SK-N-SH treated with all-trans-retinoic acid at 6 μM for 48 hours (cell line): ENCODE measurements around the gene UNKL.

Experiments used
- ATAC-seq: fragments of 200-7000 bp; cut with Tn5 transposase; 3 replicates; pipeline ENCODE4 v1.9.1; 2020; ENCODE audit warnings: mild to moderate bottlenecking, moderate library complexity
- ARNTL ChIP-seq: fragments of 450-650 bp; formaldehyde crosslinking; IDR thresholded peaks from 2 replicates; pipeline ENCODE4 v1.5.0; 2020; ENCODE audit warnings: low read depth, mild to moderate bottlenecking, moderate library complexity, borderline replicate concordance
- BACH2 ChIP-seq: fragments of 250-450 bp; sonication (Bioruptor Pico); IDR thresholded peaks from 2 replicates; pipeline ENCODE4 v1.9.0; 2021; ENCODE audit warnings: mild to moderate bottlenecking, borderline replicate concordance
- CSDC2 ChIP-seq: fragments of 250-450 bp; sonication (Bioruptor Pico); IDR thresholded peaks from 2 replicates; pipeline ENCODE4 v1.5.0; 2020; ENCODE audit warnings: mild to moderate bottlenecking, moderate library complexity
- ESRRG ChIP-seq: fragments of 250-450 bp; sonication (Bioruptor Pico); IDR thresholded peaks from 2 replicates; pipeline ENCODE4 v1.6.1; 2021; ENCODE audit warnings: mild to moderate bottlenecking
- GLIS3 ChIP-seq: fragments of 250-450 bp; sonication (Bioruptor Pico); IDR thresholded peaks from 2 replicates; pipeline ENCODE4 v1.5.0; 2020; ENCODE audit warnings: mild to moderate bottlenecking, moderate library complexity
- ISL1 ChIP-seq: fragments of 250-450 bp; sonication (Bioruptor Pico); IDR thresholded peaks from 2 replicates; pipeline ENCODE4 v2.1.2; 2022; ENCODE audit warnings: mild to moderate bottlenecking, moderate library complexity
- OSR1 ChIP-seq: fragments of 250-450 bp; sonication (Bioruptor Pico); IDR thresholded peaks from 2 replicates; pipeline ENCODE4 v1.8.0; 2022; ENCODE audit warnings: moderate library complexity, mild to moderate bottlenecking, inconsistent platforms
- PPARA ChIP-seq: fragments of 250-450 bp; sonication (Bioruptor Pico); IDR thresholded peaks from 2 replicates; pipeline ENCODE4 v1.5.0; 2020; ENCODE audit warnings: mild to moderate bottlenecking, borderline replicate concordance
- RARB ChIP-seq: fragments of 250-450 bp; sonication (Bioruptor Pico); IDR thresholded peaks from 2 replicates; pipeline ENCODE4 v1.8.0; 2021; ENCODE audit warnings: mild to moderate bottlenecking, moderate library complexity
- SNAI2 ChIP-seq: fragments of 250-450 bp; sonication (Bioruptor Pico); IDR thresholded peaks from 2 replicates; pipeline ENCODE4 v1.5.0; 2020; ENCODE audit warnings: mild to moderate bottlenecking, moderate library complexity
- TCF4 ChIP-seq: fragments of 250-450 bp; sonication (Bioruptor Pico); IDR thresholded peaks from 2 replicates; pipeline ENCODE4 v1.8.0; 2021; ENCODE audit warnings: mild to moderate bottlenecking, moderate library complexity, borderline replicate concordance
- TOX ChIP-seq: fragments of 250-450 bp; sonication (Bioruptor Pico); IDR thresholded peaks from 2 replicates; pipeline ENCODE4 v1.8.0; 2021; ENCODE audit warnings: mild to moderate bottlenecking, moderate library complexity, borderline replicate concordance
- ZFP3 ChIP-seq: fragments of 250-450 bp; sonication (Bioruptor Pico); IDR thresholded peaks from 2 replicates; pipeline ENCODE4 v1.5.0; 2020; ENCODE audit warnings: mild to moderate bottlenecking, moderate library complexity
- ZFP30 ChIP-seq: fragments of 450-650 bp; formaldehyde crosslinking; IDR thresholded peaks from 2 replicates; pipeline ENCODE4 v1.5.0; 2022; ENCODE audit warnings: mild to moderate bottlenecking, moderate library complexity
- ZNF565 ChIP-seq: fragments of 450-650 bp; formaldehyde crosslinking; conservative IDR thresholded peaks from 2 replicates; pipeline ENCODE4 v1.5.0; 2020; ENCODE audit warnings: low read depth, mild to moderate bottlenecking, moderate library complexity
- ZNF70 ChIP-seq: fragments of 450-650 bp; formaldehyde crosslinking; IDR thresholded peaks from 2 replicates; pipeline ENCODE4 v1.5.0; 2020; ENCODE audit warnings: mild to moderate bottlenecking, moderate library complexity
- ZNF8 ChIP-seq: fragments of 450-650 bp; formaldehyde crosslinking; IDR thresholded peaks from 2 replicates; pipeline ENCODE4 v1.5.0; 2020; ENCODE audit warnings: mild to moderate bottlenecking, moderate library complexity
- TF ChIP-seq, protein P1 (sequence below): fragments of 250-450 bp; sonication (Bioruptor Pico); IDR thresholded peaks from 2 replicates; pipeline ENCODE4 v1.5.0; 2020; ENCODE audit warnings: mild to moderate bottlenecking, moderate library complexity
- TF ChIP-seq, protein P2 (sequence below): fragments of 250-450 bp; sonication (Bioruptor Pico); IDR thresholded peaks from 2 replicates; pipeline ENCODE4 v1.5.1; 2021; ENCODE audit warnings: mild to moderate bottlenecking, moderate library complexity
- TF ChIP-seq, protein P3 (sequence below): fragments of 250-450 bp; sonication (Bioruptor Pico); IDR thresholded peaks from 2 replicates; pipeline ENCODE4 v1.5.1; 2020; ENCODE audit warnings: low read depth, mild to moderate bottlenecking, moderate library complexity
- TF ChIP-seq, protein P4 (sequence below): fragments of 250-450 bp; sonication (Bioruptor Pico); IDR thresholded peaks from 2 replicates; pipeline ENCODE4 v1.8.0; 2020; ENCODE audit warnings: mild to moderate bottlenecking, moderate library complexity, borderline replicate concordance
- TF ChIP-seq, protein P5 (sequence below): fragments of 250-450 bp; sonication (Bioruptor Pico); IDR thresholded peaks from 2 replicates; pipeline ENCODE4 v1.8.0; 2021; ENCODE audit warnings: low read depth, mild to moderate bottlenecking, moderate library complexity, borderline replicate concordance

The UNKL gene

DNA sequence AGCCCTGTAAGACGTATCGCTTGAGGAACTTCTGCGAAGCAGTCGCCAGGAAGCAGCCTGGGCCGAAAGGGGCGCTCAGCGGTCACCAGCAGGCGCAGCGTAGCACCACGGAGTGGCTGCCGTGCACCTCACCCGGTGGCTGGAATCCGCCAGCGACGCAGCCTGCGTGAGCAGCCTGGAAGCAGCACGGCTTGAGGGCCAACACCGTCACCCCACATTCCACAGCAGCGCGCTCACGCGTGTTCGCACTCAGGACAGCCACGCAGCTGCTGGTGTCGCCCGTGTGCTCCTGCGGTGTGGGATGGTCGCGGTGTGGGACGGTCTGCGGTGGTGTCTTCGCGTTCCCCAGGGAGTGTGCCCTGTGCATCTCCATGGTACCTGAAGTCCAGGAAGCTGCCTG, 95.5 kb downstream of the UNKL start:
- TF ChIP-seq, protein P1, sequence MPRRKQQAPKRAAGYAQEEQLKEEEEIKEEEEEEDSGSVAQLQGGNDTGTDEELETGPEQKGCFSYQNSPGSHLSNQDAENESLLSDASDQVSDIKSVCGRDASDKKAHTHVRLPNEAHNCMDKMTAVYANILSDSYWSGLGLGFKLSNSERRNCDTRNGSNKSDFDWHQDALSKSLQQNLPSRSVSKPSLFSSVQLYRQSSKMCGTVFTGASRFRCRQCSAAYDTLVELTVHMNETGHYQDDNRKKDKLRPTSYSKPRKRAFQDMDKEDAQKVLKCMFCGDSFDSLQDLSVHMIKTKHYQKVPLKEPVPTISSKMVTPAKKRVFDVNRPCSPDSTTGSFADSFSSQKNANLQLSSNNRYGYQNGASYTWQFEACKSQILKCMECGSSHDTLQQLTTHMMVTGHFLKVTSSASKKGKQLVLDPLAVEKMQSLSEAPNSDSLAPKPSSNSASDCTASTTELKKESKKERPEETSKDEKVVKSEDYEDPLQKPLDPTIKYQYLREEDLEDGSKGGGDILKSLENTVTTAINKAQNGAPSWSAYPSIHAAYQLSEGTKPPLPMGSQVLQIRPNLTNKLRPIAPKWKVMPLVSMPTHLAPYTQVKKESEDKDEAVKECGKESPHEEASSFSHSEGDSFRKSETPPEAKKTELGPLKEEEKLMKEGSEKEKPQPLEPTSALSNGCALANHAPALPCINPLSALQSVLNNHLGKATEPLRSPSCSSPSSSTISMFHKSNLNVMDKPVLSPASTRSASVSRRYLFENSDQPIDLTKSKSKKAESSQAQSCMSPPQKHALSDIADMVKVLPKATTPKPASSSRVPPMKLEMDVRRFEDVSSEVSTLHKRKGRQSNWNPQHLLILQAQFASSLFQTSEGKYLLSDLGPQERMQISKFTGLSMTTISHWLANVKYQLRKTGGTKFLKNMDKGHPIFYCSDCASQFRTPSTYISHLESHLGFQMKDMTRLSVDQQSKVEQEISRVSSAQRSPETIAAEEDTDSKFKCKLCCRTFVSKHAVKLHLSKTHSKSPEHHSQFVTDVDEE (CRISPR knock-in tag) = no peak
- TF ChIP-seq BACH2 (CRISPR knock-in tag) = no peak
- TF ChIP-seq TCF4 (CRISPR knock-in tag) = no peak
- TF ChIP-seq, protein P2, sequence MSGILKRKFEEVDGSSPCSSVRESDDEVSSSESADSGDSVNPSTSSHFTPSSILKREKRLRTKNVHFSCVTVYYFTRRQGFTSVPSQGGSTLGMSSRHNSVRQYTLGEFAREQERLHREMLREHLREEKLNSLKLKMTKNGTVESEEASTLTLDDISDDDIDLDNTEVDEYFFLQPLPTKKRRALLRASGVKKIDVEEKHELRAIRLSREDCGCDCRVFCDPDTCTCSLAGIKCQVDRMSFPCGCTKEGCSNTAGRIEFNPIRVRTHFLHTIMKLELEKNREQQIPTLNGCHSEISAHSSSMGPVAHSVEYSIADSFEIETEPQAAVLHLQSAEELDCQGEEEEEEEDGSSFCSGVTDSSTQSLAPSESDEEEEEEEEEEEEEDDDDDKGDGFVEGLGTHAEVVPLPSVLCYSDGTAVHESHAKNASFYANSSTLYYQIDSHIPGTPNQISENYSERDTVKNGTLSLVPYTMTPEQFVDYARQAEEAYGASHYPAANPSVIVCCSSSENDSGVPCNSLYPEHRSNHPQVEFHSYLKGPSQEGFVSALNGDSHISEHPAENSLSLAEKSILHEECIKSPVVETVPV (CRISPR knock-in tag) = no peak
- TF ChIP-seq TOX (CRISPR knock-in tag) = no peak
- TF ChIP-seq OSR1 (CRISPR knock-in tag) = no peak
- TF ChIP-seq ZNF8 (CRISPR knock-in tag) = no peak
- TF ChIP-seq GLIS3 (CRISPR knock-in tag) = no peak
- no peak for TF ChIP-seq RARB (CRISPR knock-in tag)
- TF ChIP-seq PPARA (CRISPR knock-in tag) = no peak
- TF ChIP-seq SNAI2 (CRISPR knock-in tag) = no peak
- TF ChIP-seq, protein P3, sequence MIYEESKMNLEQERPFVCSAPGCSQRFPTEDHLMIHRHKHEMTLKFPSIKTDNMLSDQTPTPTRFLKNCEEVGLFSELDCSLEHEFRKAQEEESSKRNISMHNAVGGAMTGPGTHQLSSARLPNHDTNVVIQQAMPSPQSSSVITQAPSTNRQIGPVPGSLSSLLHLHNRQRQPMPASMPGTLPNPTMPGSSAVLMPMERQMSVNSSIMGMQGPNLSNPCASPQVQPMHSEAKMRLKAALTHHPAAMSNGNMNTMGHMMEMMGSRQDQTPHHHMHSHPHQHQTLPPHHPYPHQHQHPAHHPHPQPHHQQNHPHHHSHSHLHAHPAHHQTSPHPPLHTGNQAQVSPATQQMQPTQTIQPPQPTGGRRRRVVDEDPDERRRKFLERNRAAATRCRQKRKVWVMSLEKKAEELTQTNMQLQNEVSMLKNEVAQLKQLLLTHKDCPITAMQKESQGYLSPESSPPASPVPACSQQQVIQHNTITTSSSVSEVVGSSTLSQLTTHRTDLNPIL (CRISPR knock-in tag) = no peak
- TF ChIP-seq ZNF70 (CRISPR knock-in tag) = no peak
- no peak for TF ChIP-seq CSDC2 (CRISPR knock-in tag)
- TF ChIP-seq ZFP30 (CRISPR knock-in tag) = no peak
- TF ChIP-seq ZFP3 (CRISPR knock-in tag) = no peak
- TF ChIP-seq, protein P4, sequence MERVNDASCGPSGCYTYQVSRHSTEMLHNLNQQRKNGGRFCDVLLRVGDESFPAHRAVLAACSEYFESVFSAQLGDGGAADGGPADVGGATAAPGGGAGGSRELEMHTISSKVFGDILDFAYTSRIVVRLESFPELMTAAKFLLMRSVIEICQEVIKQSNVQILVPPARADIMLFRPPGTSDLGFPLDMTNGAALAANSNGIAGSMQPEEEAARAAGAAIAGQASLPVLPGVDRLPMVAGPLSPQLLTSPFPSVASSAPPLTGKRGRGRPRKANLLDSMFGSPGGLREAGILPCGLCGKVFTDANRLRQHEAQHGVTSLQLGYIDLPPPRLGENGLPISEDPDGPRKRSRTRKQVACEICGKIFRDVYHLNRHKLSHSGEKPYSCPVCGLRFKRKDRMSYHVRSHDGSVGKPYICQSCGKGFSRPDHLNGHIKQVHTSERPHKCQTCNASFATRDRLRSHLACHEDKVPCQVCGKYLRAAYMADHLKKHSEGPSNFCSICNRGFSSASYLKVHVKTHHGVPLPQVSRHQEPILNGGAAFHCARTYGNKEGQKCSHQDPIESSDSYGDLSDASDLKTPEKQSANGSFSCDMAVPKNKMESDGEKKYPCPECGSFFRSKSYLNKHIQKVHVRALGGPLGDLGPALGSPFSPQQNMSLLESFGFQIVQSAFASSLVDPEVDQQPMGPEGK = no peak
- no peak for TF ChIP-seq ESRRG
- TF ChIP-seq, protein P5, sequence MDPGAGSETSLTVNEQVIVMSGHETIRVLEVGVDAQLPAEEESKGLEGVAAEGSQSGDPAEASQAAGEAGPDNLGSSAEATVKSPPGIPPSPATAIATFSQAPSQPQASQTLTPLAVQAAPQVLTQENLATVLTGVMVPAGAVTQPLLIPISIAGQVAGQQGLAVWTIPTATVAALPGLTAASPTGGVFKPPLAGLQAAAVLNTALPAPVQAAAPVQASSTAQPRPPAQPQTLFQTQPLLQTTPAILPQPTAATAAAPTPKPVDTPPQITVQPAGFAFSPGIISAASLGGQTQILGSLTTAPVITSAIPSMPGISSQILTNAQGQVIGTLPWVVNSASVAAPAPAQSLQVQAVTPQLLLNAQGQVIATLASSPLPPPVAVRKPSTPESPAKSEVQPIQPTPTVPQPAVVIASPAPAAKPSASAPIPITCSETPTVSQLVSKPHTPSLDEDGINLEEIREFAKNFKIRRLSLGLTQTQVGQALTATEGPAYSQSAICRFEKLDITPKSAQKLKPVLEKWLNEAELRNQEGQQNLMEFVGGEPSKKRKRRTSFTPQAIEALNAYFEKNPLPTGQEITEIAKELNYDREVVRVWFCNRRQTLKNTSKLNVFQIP = no peak
- ATAC-seq = no peak

DNA sequence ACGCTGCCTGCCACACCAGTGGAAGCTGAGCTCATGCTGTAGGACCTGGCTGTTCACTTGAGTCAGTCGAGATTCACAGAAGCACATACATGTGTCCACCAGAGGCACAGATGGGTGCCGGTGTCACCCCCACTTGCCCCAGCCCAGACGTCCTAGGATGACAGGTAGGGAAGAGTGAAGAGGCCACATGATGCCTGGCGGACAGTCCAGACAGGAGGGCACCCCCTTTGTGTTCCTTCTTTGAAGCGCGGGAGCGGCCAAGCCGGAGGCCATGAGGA, 96.3 kb downstream of the UNKL start:
- ATAC-seq = no peak
- TF ChIP-seq ARNTL (CRISPR knock-in tag) (no peak), ISL1 (CRISPR knock-in tag) (no peak)

DNA sequence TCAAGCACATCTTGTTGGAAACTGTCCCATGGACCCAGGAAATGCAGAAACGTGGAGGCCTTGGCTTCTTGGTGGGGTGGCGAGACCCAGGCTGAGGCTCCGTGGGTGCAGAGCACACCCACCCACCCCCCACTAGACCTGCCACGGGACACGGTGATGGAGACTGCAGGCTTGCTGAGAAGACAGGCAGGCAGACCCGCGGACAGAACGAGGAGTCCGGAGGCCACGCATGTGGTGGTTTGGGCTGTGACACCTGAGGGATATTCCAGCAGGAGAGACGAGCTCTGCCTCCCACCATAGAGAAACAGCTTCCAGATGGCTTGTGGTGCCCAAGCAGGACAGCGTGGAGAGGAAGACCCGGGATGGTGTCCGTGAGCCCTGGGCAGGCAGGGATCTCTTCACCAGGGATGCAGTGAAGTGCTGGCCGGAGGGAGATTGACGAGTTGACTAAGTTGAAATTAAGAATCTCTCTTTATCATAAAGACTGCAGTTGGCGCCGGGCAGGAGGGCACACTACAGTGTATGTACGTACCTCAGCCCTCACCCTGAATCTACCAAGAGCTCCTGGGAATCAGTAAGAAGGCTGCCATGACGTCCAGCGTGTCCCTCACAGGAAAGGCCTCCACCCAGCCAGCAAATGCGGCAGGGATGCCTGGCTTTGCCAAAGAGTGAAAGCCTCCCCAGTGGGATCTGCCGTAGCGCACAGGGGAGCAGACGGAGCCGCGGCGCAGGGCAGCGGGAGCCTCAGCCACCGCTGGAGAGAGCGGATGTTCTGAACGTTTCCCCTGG, 96.8 kb downstream of the UNKL start:
- TF ChIP-seq PPARA (CRISPR knock-in tag) = no peak
- ATAC-seq = no peak

DNA sequence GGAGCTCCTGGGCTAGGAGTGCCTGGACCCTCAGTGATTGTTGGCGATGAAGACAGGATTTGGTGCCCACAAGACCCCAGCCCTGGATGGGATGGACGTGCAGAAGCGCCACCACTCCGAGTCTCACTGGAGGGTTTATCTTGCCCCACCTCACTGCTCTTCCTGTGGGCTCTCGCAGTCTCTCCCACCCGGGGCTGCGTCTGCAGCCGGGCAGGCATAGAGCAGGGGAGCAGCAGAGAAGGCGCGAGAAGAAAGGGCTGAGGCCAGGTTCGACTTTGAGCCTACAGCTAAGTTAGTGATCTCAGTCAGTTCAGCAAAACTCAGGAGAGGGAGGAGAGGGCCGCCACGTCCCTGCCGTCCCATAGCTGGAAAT, 98.5 kb downstream of the UNKL start:
- ATAC-seq = no peak
- TF ChIP-seq CSDC2 (CRISPR knock-in tag) (no peak), ZNF565 (no peak), PPARA (CRISPR knock-in tag) (no peak), ZFP30 (CRISPR knock-in tag) (no peak)
- TF ChIP-seq, protein P4 = no peak
